OCI-LY3 (cell line): ENCODE data around the gene CCDC194.
A peak's percentile ranks its signal among the peaks of the same experiment; 100 is the strongest.

Experiments
- EZH2phosphoT487 ChIP-seq: fragments of 200-600 bp; shearing (Covaris generic); IDR thresholded peaks from 2 replicates; pipeline ENCODE4 v1.6.1; 2018; ENCODE audit warnings: antibody characterized with exemption, mixed run types, low read depth
- TF ChIP-seq, protein P1 (sequence below): fragments of 200-600, 300-600 bp; sonication (generic); IDR thresholded peaks from 2 replicates; pipeline ENCODE4 v1.5.1; 2014; ENCODE audit warnings: antibody characterized with exemption, low read length, low read depth

DNA sequence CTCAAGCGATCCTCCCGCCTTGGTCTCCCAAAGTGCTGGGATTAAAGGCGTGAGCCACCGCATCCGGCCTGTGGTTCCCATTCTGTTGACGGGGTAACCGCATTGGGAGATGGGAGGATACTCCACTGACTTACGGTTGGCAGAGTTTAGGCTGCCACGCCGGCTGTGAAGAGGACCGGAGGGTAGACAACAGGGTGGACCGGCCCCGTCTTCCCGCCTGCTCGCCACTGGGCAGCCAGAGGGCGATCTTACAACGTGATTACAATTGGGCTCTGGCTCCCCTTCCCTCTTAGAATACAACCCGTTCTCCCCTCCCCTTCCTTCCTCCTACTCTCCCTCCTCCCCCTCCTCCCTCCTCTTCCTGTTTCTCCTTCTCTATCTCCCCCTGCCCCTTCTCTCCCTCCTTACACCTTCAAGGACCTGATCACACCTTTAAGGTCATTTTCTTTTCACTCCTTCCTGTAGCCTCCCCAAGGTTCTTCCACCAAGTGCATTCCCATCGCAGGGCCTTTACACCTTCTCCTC lies 957 bp upstream of the CCDC194 start:
- TF ChIP-seq, protein P1, sequence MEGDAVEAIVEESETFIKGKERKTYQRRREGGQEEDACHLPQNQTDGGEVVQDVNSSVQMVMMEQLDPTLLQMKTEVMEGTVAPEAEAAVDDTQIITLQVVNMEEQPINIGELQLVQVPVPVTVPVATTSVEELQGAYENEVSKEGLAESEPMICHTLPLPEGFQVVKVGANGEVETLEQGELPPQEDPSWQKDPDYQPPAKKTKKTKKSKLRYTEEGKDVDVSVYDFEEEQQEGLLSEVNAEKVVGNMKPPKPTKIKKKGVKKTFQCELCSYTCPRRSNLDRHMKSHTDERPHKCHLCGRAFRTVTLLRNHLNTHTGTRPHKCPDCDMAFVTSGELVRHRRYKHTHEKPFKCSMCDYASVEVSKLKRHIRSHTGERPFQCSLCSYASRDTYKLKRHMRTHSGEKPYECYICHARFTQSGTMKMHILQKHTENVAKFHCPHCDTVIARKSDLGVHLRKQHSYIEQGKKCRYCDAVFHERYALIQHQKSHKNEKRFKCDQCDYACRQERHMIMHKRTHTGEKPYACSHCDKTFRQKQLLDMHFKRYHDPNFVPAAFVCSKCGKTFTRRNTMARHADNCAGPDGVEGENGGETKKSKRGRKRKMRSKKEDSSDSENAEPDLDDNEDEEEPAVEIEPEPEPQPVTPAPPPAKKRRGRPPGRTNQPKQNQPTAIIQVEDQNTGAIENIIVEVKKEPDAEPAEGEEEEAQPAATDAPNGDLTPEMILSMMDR, result peak; percentile 47
- no peak for TF ChIP-seq EZH2phosphoT487
